Muscle layer of duodenum (tissue), 2 donors: ENCODE results near the gene CHI3L2.

Experiments used
- H3K27ac ChIP-seq: one replicate; pipeline ENCODE4 v1.7.0; 2013; ENCODE audit warnings: mild to moderate bottlenecking, low read length
- H3K27me3 ChIP-seq: one replicate; pipeline ENCODE4 v1.7.0; 2013; ENCODE audit warnings: low read depth, mild to moderate bottlenecking, control low read depth, low read length
- H3K36me3 ChIP-seq, 2 donors: one replicate each; pipeline ENCODE4 v1.7.0; 2013; ENCODE audit warnings: low read length in 2 of 2, control low read depth in 1 of 2, mild to moderate bottlenecking in 1 of 2; ENCODE audit not compliant: insufficient read depth in 2 of 2, control insufficient read depth in 1 of 2
- H3K4me1 ChIP-seq, 2 donors: one replicate each; pipeline ENCODE4 v1.7.0; 2013; ENCODE audit warnings: low read length in 2 of 2, mild to moderate bottlenecking in 2 of 2, control low read depth in 1 of 2, moderate library complexity in 1 of 2; ENCODE audit not compliant: insufficient read depth in 2 of 2, control insufficient read depth in 1 of 2
- H3K4me3 ChIP-seq, 2 donors: one replicate each; pipeline ENCODE4 v1.7.0; 2013; ENCODE audit warnings: low read length in 2 of 2, low read depth in 1 of 2, mild to moderate bottlenecking in 1 of 2
- H3K9me3 ChIP-seq, 2 donors: one replicate each; pipeline ENCODE4 v1.7.0; 2013; ENCODE audit warnings: low read length in 2 of 2, control low read depth in 1 of 2, mild to moderate bottlenecking in 1 of 2; ENCODE audit not compliant: control insufficient read depth in 1 of 2
- donor health status: healthy.

CHI3L2 gene

GRCh38 chr1:111203681-111204200 is 23.8 kb upstream of the CHI3L2 start:
- Histone ChIP-seq H3K36me3 (no peaks in the 10 kb centered on the region), H3K27ac (peak overlapping the region; percentile 82)

GRCh38 chr1:111204201-111204982 is 23.1 kb upstream of the CHI3L2 start:
- H3K27ac ChIP-seq, result peak overlapping the region; percentile 24
- no peaks in the 10 kb centered on the region for H3K9me3 ChIP-seq
- no peaks in the 10 kb centered on the region for H3K27me3 ChIP-seq
- no peaks in the 10 kb centered on the region for H3K36me3 ChIP-seq
- peaks cover 9 to 14% of the 10 kb centered on the region in 2 donors for H3K4me1 ChIP-seq
- H3K4me3 ChIP-seq, result peak overlapping the region; percentile 40 to 84

More at GRCh38 chr1:111203681-111204200, 23.8 kb upstream of the CHI3L2 start:
- Histone ChIP-seq H3K4me1 (peaks cover 9 to 14% of the 10 kb centered on the region in 2 donors), H3K27me3 (no peaks in the 10 kb centered on the region), H3K4me3 (peak overlapping the region; percentile 61 to 84), H3K9me3 (no peaks in the 10 kb centered on the region)

GRCh38 chr1:111204983-111205713 is 22.4 kb upstream of the CHI3L2 start:
- Histone ChIP-seq H3K27me3 (no peaks in the 10 kb centered on the region), H3K4me1 (peaks cover 9 to 14% of the 10 kb centered on the region in 2 donors), H3K27ac (peak overlapping the region; percentile 24), H3K36me3 (no peaks in the 10 kb centered on the region), H3K4me3 (peak overlapping the region; percentile 40 to 84), H3K9me3 (no peaks in the 10 kb centered on the region)

- Histone ChIP-seq H3K27ac (no peak overlapping the region), H3K9me3 (no peaks in the 10 kb centered on the region), H3K27me3 (no peaks in the 10 kb centered on the region)
Measured at GRCh38 chr1:111205714-111206050, 21.8 kb upstream of the CHI3L2 start.

GRCh38 chr1:111208921-111209320 is 18.6 kb upstream of the CHI3L2 start:
- H3K4me3 ChIP-seq, result no peak overlapping the region
- H3K27me3 ChIP-seq, result no peaks in the 10 kb centered on the region
- no peaks in the 10 kb centered on the region for H3K4me1 ChIP-seq
- H3K36me3 ChIP-seq, result no peaks in the 10 kb centered on the region
- H3K9me3 ChIP-seq, result no peaks in the 10 kb centered on the region
- H3K27ac ChIP-seq, result no peak overlapping the region

More at GRCh38 chr1:111205714-111206050, 21.8 kb upstream of the CHI3L2 start:
- peaks cover 9 to 14% of the 10 kb centered on the region in 2 donors for H3K4me1 ChIP-seq
- H3K4me3 ChIP-seq, result no peak overlapping the region
- H3K36me3 ChIP-seq, result no peaks in the 10 kb centered on the region

GRCh38 chr1:111209622-111210021 is 17.9 kb upstream of the CHI3L2 start:
- Histone ChIP-seq H3K27me3 (no peaks in the 10 kb centered on the region), H3K4me3 (no peak overlapping the region), H3K9me3 (no peaks in the 10 kb centered on the region), H3K36me3 (no peaks in the 10 kb centered on the region), H3K27ac (no peak overlapping the region), H3K4me1 (no peaks in the 10 kb centered on the region)

- Histone ChIP-seq H3K4me1 (peaks cover 0 to 4% of the 10 kb centered on the region in 2 donors), H3K27me3 (no peaks in the 10 kb centered on the region), H3K27ac (no peak overlapping the region), H3K36me3 (no peaks in the 10 kb centered on the region), H3K4me3 (no peak overlapping the region), H3K9me3 (no peaks in the 10 kb centered on the region)
Measured at GRCh38 chr1:111211921-111212320, 15.6 kb upstream of the CHI3L2 start.

- H3K36me3 ChIP-seq, result no peaks in the 10 kb centered on the region
- H3K9me3 ChIP-seq, result no peaks in the 10 kb centered on the region
- no peaks in the 10 kb centered on the region for H3K27me3 ChIP-seq
- H3K27ac ChIP-seq, result no peak overlapping the region
- no peak overlapping the region for H3K4me3 ChIP-seq
- peaks cover 0 to 4% of the 10 kb centered on the region in 2 donors for H3K4me1 ChIP-seq
Measured at GRCh38 chr1:111212634-111213335, 14.7 kb upstream of the CHI3L2 start.

- Histone ChIP-seq H3K4me1 (peaks cover 0 to 4% of the 10 kb centered on the region in 2 donors), H3K9me3 (no peaks in the 10 kb centered on the region), H3K36me3 (no peaks in the 10 kb centered on the region), H3K27me3 (no peaks in the 10 kb centered on the region), H3K27ac (no peak overlapping the region), H3K4me3 (no peak overlapping the region)
Measured at GRCh38 chr1:111213412-111213811, 14.1 kb upstream of the CHI3L2 start.

- H3K36me3 ChIP-seq, result no peaks in the 10 kb centered on the region
- no peak overlapping the region for H3K27ac ChIP-seq
- peaks cover 0 to 4% of the 10 kb centered on the region in 2 donors for H3K4me1 ChIP-seq
- H3K4me3 ChIP-seq, result no peak overlapping the region
- no peaks in the 10 kb centered on the region for H3K27me3 ChIP-seq
- no peaks in the 10 kb centered on the region for H3K9me3 ChIP-seq
Measured at GRCh38 chr1:111214074-111214801, 13.3 kb upstream of the CHI3L2 start.
